ENCODE measurements around the gene C2CD3. TPM values are rescaled to one million over a fixed set of nuclear protein-coding genes. Genes with fewer than 3 reads are reported as not detected.

The C2CD3 gene
- total and polyA plus RNA-seq, 9 of the 15 experiments (the other 6 are each of a cell fraction or from before 2014, with no cell fraction given): 4.4 to 20.2 (median 15.4) TPM

DNA sequence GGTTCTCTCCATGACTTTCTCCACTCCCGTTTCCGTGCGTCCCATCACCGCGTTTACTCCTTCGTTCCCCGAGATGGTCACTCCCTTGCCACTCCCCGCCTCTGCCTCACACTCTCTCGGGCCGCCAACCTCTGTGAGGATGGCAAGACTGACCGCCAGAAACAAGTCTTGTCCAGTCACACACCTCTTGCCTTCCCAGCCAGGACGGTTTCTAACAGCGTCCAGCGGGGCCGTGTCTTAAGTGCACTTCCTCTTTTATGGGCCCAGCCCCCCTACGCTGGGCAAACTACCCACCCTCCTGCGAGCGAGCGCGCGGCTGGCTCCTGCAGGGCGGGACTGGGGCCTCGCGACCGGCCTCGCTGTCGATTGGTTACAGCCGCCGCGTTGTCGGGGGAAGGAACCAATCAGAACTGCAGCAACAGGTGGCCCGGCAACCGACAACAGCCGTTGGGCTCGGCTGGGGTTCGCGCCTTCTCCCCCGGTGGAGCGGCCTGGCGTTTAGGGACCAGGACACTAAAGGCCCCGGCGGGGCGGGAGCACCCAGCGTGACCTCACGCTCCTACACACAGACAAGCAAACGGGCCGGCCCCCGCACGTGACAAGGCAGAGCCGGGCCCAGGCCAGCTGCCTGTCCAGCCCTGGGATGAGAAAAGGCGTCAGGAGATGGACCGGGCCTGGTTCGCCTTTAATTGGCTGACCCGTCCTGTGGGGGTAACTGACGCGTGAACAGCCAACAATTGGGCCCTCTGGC lies 187.6 kb downstream of the C2CD3 start (continued):
- TF ChIP-seq CTCF (IDR thresholded peaks at IDR 0.05 in 2 of 3, conservative IDR thresholded peaks at IDR 0.05 in 1 of 3; ENCODE audit: insufficient read depth in 2 of 3, low read depth in 1 of 3, low read length in 3 of 3) (peak in 1 of 3 experiments; percentile 1; a peak in 1 of 6 replicates), CBX3 (IDR thresholded peaks at IDR 0.05; ENCODE audit: borderline replicate concordance in 1 of 2, low read length in 2 of 2) (peak in 1 of 2 experiments; percentile 82; a peak in 2 of 3 replicates), SETDB1 (IDR thresholded peaks at IDR 0.05; ENCODE audit: low read length) (no peak), GTF3C2 (IDR thresholded peaks at IDR 0.05; ENCODE audit: borderline replicate concordance, extremely low read depth, insufficient read length) (no peak), TFAM (CRISPR knock-in tag; conservative IDR thresholded peaks at IDR 0.05) (no peak), TCF3 (CRISPR knock-in tag; IDR thresholded peaks at IDR 0.05) (no peak; the same call in none of the 2 replicates), ZNF277 (CRISPR knock-in tag; IDR thresholded peaks at IDR 0.05; ENCODE audit: borderline replicate concordance) (no peak), PTBP1 (IDR thresholded peaks at IDR 0.05; ENCODE audit: low read depth, low read length) (no peak)
- TF ChIP-seq, protein P1, sequence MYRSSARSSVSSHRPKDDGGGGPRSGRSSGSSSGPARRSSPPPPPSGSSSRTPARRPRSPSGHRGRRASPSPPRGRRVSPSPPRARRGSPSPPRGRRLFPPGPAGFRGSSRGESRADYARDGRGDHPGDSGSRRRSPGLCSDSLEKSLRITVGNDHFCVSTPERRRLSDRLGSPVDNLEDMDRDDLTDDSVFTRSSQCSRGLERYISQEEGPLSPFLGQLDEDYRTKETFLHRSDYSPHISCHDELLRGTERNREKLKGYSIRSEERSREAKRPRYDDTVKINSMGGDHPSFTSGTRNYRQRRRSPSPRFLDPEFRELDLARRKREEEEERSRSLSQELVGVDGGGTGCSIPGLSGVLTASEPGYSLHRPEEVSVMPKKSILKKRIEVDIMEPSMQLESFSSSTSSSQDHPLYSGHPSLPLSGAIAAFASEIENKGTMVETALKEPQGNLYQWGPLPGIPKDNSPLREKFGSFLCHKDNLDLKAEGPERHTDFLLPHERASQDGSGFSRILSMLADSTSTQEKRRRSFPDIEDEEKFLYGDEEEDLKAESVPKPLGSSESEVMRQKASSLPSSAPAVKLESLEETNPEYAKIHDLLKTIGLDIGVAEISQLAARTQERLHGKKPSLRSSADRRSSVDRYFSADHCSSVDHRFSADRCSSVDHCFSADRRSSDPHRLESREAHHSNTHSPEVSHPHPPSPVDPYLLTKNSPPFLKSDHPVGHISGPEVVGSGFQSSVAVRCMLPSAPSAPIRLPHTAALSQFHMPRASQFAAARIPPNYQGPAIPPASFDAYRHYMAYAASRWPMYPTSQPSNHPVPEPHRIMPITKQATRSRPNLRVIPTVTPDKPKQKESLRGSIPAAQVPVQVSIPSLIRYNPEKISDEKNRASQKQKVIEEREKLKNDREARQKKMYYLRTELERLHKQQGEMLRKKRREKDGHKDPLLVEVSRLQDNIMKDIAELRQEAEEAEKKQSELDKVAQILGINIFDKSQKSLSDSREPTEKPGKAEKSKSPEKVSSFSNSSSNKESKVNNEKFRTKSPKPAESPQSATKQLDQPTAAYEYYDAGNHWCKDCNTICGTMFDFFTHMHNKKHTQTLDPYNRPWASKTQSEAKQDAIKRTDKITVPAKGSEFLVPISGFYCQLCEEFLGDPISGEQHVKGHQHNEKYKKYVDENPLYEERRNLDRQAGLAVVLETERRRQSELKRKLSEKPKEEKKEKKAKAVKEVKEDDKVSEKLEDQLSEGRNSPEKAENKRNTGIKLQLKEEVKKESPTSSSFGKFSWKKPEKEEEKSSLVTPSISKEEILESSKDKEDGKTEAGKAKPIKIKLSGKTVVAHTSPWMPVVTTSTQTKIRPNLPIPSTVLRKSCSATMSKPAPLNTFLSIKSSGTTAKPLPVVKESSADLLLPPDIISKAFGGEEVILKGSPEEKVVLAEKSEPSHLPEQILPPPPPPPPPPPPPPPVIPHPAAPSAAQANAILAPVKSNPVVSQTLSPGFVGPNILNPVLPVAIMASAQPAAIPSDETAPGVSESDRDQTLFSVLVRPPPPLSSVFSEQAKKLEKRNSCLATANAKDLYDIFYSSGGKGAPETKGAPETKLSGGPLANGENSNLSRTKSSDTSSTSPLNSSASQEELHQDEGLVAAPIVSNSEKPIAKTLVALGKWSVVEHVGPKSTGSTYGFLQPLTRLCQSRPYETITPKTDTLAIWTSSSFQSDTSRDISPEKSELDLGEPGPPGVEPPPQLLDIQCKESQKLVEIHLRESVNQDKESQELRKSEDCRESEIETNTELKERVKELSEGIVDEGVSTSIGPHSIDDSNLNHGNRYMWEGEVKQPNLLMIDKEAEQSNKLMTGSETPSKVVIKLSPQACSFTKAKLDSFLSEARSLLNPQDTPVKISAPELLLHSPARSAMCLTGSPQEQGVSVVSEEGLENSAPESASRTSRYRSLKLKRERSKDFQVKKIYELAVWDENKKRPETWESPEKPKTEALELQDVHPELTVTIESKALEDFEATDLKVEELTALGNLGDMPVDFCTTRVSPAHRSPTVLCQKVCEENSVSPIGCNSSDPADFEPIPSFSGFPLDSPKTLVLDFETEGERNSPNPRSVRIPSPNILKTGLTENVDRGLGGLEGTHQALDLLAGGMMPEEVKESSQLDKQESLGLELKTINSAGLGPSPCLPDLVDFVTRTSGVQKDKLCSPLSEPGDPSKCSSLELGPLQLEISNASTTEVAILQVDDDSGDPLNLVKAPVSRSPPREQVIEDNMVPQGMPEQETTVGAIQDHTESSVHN (IDR thresholded peaks at IDR 0.05; ENCODE audit: borderline replicate concordance in 1 of 2, low read depth in 1 of 2): peak in 1 of 2 experiments; percentile 19; a peak in 1 of 4 replicates
